ENCODE measurements around the gene EPHB3. TPM values are rescaled to one million over a fixed set of nuclear protein-coding genes. Genes with fewer than 3 reads are reported as not detected.

Gene EPHB3
- total and polyA plus RNA-seq, 8 donors, result 2.9 to 33.3 (median 22.7) TPM

GRCh38 chr3:184601576-184602371 is 40.2 kb downstream of the EPHB3 start:
- H3K4me1 ChIP-seq, result peaks cover 21 to 42% (median 37%) of the 10 kb centered on the region in 4 donors
- H3K36me3 ChIP-seq, result no peaks in the 10 kb centered on the region
- intact Hi-C loops (cut with DNase I; ENCODE audit: low total_unique reads), result no loop called here
- H3K4me3 ChIP-seq, result peak overlapping the region; percentile 13 to 35 (median 22)
- DNase-seq, result no peak
- H3K27ac ChIP-seq, result peak overlapping the region in 1 of 5 donors; percentile 30
- H3K9me3 ChIP-seq, result no peaks in the 10 kb centered on the region
- TF ChIP-seq EP300 (IDR thresholded peaks at IDR 0.05) (no peak), POLR2A (IDR thresholded peaks at IDR 0.05) (no peak)
- WGBS, 5 donors, result 16 to 28% (median 20%) methylated on average over 41 to 63 of the region's 63 CpGs
- H3K27me3 ChIP-seq, result peaks cover 0 to 48% (median 25%) of the 10 kb centered on the region in 3 donors

- TF ChIP-seq CTCF (IDR thresholded peaks at IDR 0.05) (no peak), EP300 (IDR thresholded peaks at IDR 0.05) (no peak), POLR2A (IDR thresholded peaks at IDR 0.05) (no peak), POLR2AphosphoS5 (IDR thresholded peaks at IDR 0.05) (no peak)
- no peaks in the 10 kb centered on the region for H3K9me3 ChIP-seq
- intact Hi-C loops (cut with DNase I; ENCODE audit: low total_unique reads), result no loop called here
- DNase-seq, result peak in 1 of 2 donors; percentile 59
- H3K4me1 ChIP-seq, result peaks cover 21 to 42% (median 37%) of the 10 kb centered on the region in 4 donors
- peaks cover 0 to 48% (median 25%) of the 10 kb centered on the region in 3 donors for H3K27me3 ChIP-seq
- peak overlapping the region in 3 of 4 donors; percentile 19 to 35 (median 25) for H3K4me3 ChIP-seq
- WGBS, 5 donors, result 40 to 55% (median 47%) methylated on average over 14 of the region's 14 CpGs
- peak overlapping the region in 1 of 5 donors; percentile 30 for H3K27ac ChIP-seq
- H3K36me3 ChIP-seq, result no peaks in the 10 kb centered on the region
These were observed 41.0 kb downstream of the EPHB3 start for GRCh38 chr3:184602372-184603150.

- TF ChIP-seq POLR2A (IDR thresholded peaks at IDR 0.05) (no peak), CTCF (IDR thresholded peaks at IDR 0.05) (no peak), EP300 (IDR thresholded peaks at IDR 0.05) (no peak), POLR2AphosphoS5 (IDR thresholded peaks at IDR 0.05) (no peak)
- Histone ChIP-seq H3K27ac (peak overlapping the region in 2 of 5 donors; percentile 53 to 55), H3K4me1 (peaks cover 21 to 42% (median 37%) of the 10 kb centered on the region in 4 donors), H3K27me3 (peaks cover 0 to 48% (median 25%) of the 10 kb centered on the region in 3 donors), H3K36me3 (no peaks in the 10 kb centered on the region), H3K9me3 (no peaks in the 10 kb centered on the region), H3K4me3 (peak overlapping the region; percentile 42 to 52 (median 46))
- 32 to 47% (median 44%) methylated on average over 19 to 20 of the region's 20 CpGs for WGBS, 5 donors
- intact Hi-C loops (cut with DNase I; ENCODE audit: low total_unique reads), result no loop called here
- DNase-seq, result no peak
These were observed 41.8 kb downstream of the EPHB3 start for GRCh38 chr3:184603151-184604030.

GRCh38 chr3:184604039-184604601 is 42.5 kb downstream of the EPHB3 start:
- no peaks in the 10 kb centered on the region for H3K9me3 ChIP-seq
- H3K4me3 ChIP-seq, result peak overlapping the region; percentile 42 to 52 (median 46)
- TF ChIP-seq EP300 (IDR thresholded peaks at IDR 0.05), result no peak
- TF ChIP-seq POLR2AphosphoS5 (IDR thresholded peaks at IDR 0.05), result no peak
- no peak for TF ChIP-seq POLR2A (IDR thresholded peaks at IDR 0.05)
- no peak for TF ChIP-seq CTCF (IDR thresholded peaks at IDR 0.05)
- no peaks in the 10 kb centered on the region for H3K36me3 ChIP-seq
- 1 to 3% (median 2%) methylated on average over 23 to 56 of the region's 56 CpGs for WGBS, 5 donors
- intact Hi-C loops (cut with DNase I; ENCODE audit: low total_unique reads), result no loop called here
- H3K4me1 ChIP-seq, result peaks cover 21 to 42% (median 37%) of the 10 kb centered on the region in 4 donors
- H3K27ac ChIP-seq, result peak overlapping the region; percentile 33 to 60 (median 53)
- peak in 1 of 2 donors; percentile 81 for DNase-seq
- peaks cover 0 to 48% (median 25%) of the 10 kb centered on the region in 3 donors for H3K27me3 ChIP-seq
